ENCODE data around the gene TNRC6A. TPM values are rescaled to one million over a fixed set of nuclear protein-coding genes. Genes with fewer than 3 reads are reported as not detected.

Gene TNRC6A
- total and polyA plus RNA-seq, 2 of the 13 experiments (the other 11 are each of a cell fraction or from before 2014, with no cell fraction given), result 30.9 to 43.6 TPM

GRCh38 chr16:24729243-24729950, at the start of gene TNRC6A (continued):
- TF ChIP-seq U2AF1 (optimal IDR thresholded peaks at IDR 0.05; ENCODE audit: low read depth, low read length), result peak; percentile 90
- TF ChIP-seq GFI1 (CRISPR knock-in tag; IDR thresholded peaks at IDR 0.05; ENCODE audit: borderline replicate concordance), result no peak; the same call in 1 of the 2 replicates
- TF ChIP-seq ZNF574 (CRISPR knock-in tag; IDR thresholded peaks at IDR 0.05), result peak; percentile 94
- no peak for TF ChIP-seq ZNF30 (CRISPR knock-in tag; IDR thresholded peaks at IDR 0.05)
- TF ChIP-seq AKNA (CRISPR knock-in tag; IDR thresholded peaks at IDR 0.05; ENCODE audit: borderline replicate concordance), result no peak
- TF ChIP-seq GATAD1 (CRISPR knock-in tag; IDR thresholded peaks at IDR 0.05), result peak; percentile 87
- peak; percentile 61; the same call in 1 of the 2 replicates for TF ChIP-seq HINFP (CRISPR knock-in tag; IDR thresholded peaks at IDR 0.05; ENCODE audit: low read depth)
- TF ChIP-seq YEATS2 (CRISPR knock-in tag; IDR thresholded peaks at IDR 0.05; ENCODE audit: borderline replicate concordance), result peak; percentile 42; the same call in 1 of the 2 replicates
- TF ChIP-seq ATF1 (CRISPR knock-in tag; IDR thresholded peaks at IDR 0.05), result peak; percentile 57; the same call in 1 of the 2 replicates
- peak; percentile 99 for TF ChIP-seq GABPA (IDR thresholded peaks at IDR 0.05; ENCODE audit: low read depth, low read length)
- TF ChIP-seq GABPA (CRISPR knock-in tag; IDR thresholded peaks at IDR 0.05; ENCODE audit: low read depth), result peak; percentile 93
- no peak for TF ChIP-seq ARID3A (IDR thresholded peaks at IDR 0.05; ENCODE audit: low read depth, low read length)
- peak; percentile 68; the same call in 1 of the 2 replicates for TF ChIP-seq ZNF275 (CRISPR knock-in tag; IDR thresholded peaks at IDR 0.05; ENCODE audit: borderline replicate concordance)
- no peak for TF ChIP-seq RFXANK (CRISPR knock-in tag; IDR thresholded peaks at IDR 0.05)
- TF ChIP-seq ZSCAN21 (CRISPR knock-in tag; IDR thresholded peaks at IDR 0.05; ENCODE audit: borderline replicate concordance), result peak; percentile 82; the same call in 1 of the 2 replicates
- no peak for TF ChIP-seq ZNF619 (CRISPR knock-in tag; IDR thresholded peaks at IDR 0.05)
- no peak; the same call in 1 of the 2 replicates for TF ChIP-seq ZNF790 (CRISPR knock-in tag; IDR thresholded peaks at IDR 0.05; ENCODE audit: borderline replicate concordance)
